ENCODE measurements around the gene NR6A1. TPM values are rescaled to one million over a fixed set of nuclear protein-coding genes. Genes with fewer than 3 reads are reported as not detected.

Gene NR6A1
- total and polyA plus RNA-seq, 2 of the 8 experiments (the other 6 are each of a cell fraction or from before 2014, with no cell fraction given), result 93.2 to 237 TPM

DNA sequence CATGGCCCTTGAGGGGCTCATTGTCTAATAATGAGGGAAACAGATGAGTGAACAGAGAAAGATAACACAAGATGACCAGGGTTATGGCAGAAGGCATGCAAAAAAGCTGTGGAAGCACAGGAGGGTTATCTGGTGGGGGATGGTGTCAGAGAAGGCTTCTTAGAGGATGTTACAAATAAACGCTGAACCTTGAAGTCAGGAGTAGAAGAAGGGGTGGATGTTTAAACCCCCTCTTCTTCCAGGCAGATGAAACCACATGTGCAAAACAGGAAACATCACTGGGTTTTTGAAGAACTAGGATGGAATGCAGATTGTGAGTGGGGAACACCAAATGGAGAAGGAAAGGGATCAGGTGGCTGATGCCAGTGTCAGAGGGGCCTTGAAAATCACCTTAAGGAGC is 222.1 kb downstream of the NR6A1 start:
- Histone ChIP-seq H3K4me3 (ENCODE audit: extremely low read depth in 1 of 4, insufficient read depth in 2 of 4, low read depth in 3 of 4, low read length in 4 of 4) (no peak overlapping the region), H3K4me1 (replicated peaks in 1 of 4; ENCODE audit: control insufficient read depth in 3 of 4, insufficient read depth in 4 of 4, low read length in 3 of 4) (peaks cover 3 to 8% (median 5%) of the 10 kb centered on the region in 4 experiments; a peak in 5 of 7 replicates), H2BK12ac (ENCODE audit: low read depth, low read length) (no peak overlapping the region), H3K4ac (replicated peaks; ENCODE audit: insufficient read length, low read depth, low read length) (no peak overlapping the region), H2BK15ac (ENCODE audit: low read length) (no peak overlapping the region), H3K9ac (replicated peaks in 1 of 4; ENCODE audit: extremely low read depth in 1 of 4, low read depth in 3 of 4, low read length in 3 of 4) (no peak overlapping the region), H2BK20ac (ENCODE audit: low read length) (no peak overlapping the region), H4K20me1 (replicated peaks in 1 of 2; ENCODE audit: control insufficient read depth in 1 of 2, insufficient read depth in 2 of 2, low read length in 2 of 2) (peaks cover 2% of the 10 kb centered on the region in 2 experiments), H3K18ac (ENCODE audit: extremely low read depth, low read length) (no peak overlapping the region), H2AFZ (ENCODE audit: low read length) (no peak overlapping the region), H3K14ac (ENCODE audit: insufficient read length) (no peak overlapping the region), H4K91ac (replicated peaks; ENCODE audit: insufficient read length, low read length) (no peak overlapping the region), H2BK5ac (ENCODE audit: low read depth, low read length) (no peak overlapping the region), H3K23ac (ENCODE audit: insufficient read length) (no peak overlapping the region), H2BK120ac (replicated peaks; ENCODE audit: low read depth, low read length) (no peak overlapping the region), H3K79me2 (ENCODE audit: control insufficient read depth in 1 of 2, insufficient read depth in 2 of 2, low read length in 2 of 2) (peaks cover 0 to 11% of the 10 kb centered on the region in 2 experiments; a peak in 1 of 4 replicates), H3K56ac (replicated peaks; ENCODE audit: insufficient read length, low read depth, low read length) (no peak overlapping the region), H3K9me3 (ENCODE audit: insufficient read depth in 2 of 2, low read depth in 1 of 2, low read length in 1 of 2) (no peaks in the 10 kb centered on the region), H3K27me3 (replicated peaks in 1 of 4; ENCODE audit: control insufficient read depth in 3 of 4, extremely low read depth in 1 of 4, insufficient read depth in 3 of 4, low read length in 3 of 4) (no peaks in the 10 kb centered on the region), H4K8ac (ENCODE audit: extremely low read depth, insufficient read depth, low read length) (no peak overlapping the region), H3K4me2 (ENCODE audit: insufficient read depth in 1 of 2, low read depth in 2 of 2, low read length in 2 of 2) (no peak overlapping the region), H3K23me2 (ENCODE audit: low read depth, low read length) (no peaks in the 10 kb centered on the region), H2AK5ac (ENCODE audit: low read depth, low read length) (no peak overlapping the region), H4K5ac (ENCODE audit: insufficient read length, low read depth, low read length) (no peak overlapping the region), H3K27ac (ENCODE audit: low read depth, low read length) (no peak overlapping the region), H3K79me1 (ENCODE audit: low read depth, low read length) (no peaks in the 10 kb centered on the region), H3K36me3 (ENCODE audit: control insufficient read depth in 2 of 4, insufficient read depth in 4 of 4, low read length in 3 of 4) (peaks cover 0 to 6% (median under 1%) of the 10 kb centered on the region in 4 experiments; a peak in 1 of 8 replicates)
- POLR2A ChIA-PET (ENCODE audit: partially characterized antibody), result no interaction called here
- CTCF ChIA-PET (ENCODE audit: partially characterized antibody), result interaction anchor here (1.0 to 10.3 kb wide), 5 partner anchors 13 to 162 kb away, joined by 3 to 128 read pairs (median 26); no protein-coding TSS in a partner anchor
- FAIRE-seq (no peak), DNase-seq (ENCODE audit: low read depth in 1 of 2, low spot score in 2 of 2) (no peak)
- WGBS, 2 experiments (ENCODE audit: extremely low coverage in 1 of 2, insufficient coverage in 1 of 2, insufficient read length in 1 of 2, insufficient replicate concordance in 2 of 2, low coverage in 1 of 2, low lambda C conversion rate in 2 of 2, missing lambda C conversion rate in 1 of 2), result 100% methylated on average over 1 of the region's 1 CpG; no CpG with 5 or more reads in 1 of the 2 experiments
- TF ChIP-seq POU5F1 (IDR thresholded peaks at IDR 0.05; ENCODE audit: low read depth, low read length) (no peak), JUND (IDR thresholded peaks at IDR 0.05; ENCODE audit: low read length) (no peak), HDAC2 (IDR thresholded peaks at IDR 0.05; ENCODE audit: borderline replicate concordance in 1 of 2, low read depth in 2 of 2, low read length in 2 of 2) (no peak), SAP30 (IDR thresholded peaks at IDR 0.05; ENCODE audit: insufficient read depth, insufficient replicate concordance, low read length) (no peak), PHF8 (conservative IDR thresholded peaks at IDR 0.05; ENCODE audit: low read depth, low read length) (no peak)
- TF ChIP-seq, protein P1, sequence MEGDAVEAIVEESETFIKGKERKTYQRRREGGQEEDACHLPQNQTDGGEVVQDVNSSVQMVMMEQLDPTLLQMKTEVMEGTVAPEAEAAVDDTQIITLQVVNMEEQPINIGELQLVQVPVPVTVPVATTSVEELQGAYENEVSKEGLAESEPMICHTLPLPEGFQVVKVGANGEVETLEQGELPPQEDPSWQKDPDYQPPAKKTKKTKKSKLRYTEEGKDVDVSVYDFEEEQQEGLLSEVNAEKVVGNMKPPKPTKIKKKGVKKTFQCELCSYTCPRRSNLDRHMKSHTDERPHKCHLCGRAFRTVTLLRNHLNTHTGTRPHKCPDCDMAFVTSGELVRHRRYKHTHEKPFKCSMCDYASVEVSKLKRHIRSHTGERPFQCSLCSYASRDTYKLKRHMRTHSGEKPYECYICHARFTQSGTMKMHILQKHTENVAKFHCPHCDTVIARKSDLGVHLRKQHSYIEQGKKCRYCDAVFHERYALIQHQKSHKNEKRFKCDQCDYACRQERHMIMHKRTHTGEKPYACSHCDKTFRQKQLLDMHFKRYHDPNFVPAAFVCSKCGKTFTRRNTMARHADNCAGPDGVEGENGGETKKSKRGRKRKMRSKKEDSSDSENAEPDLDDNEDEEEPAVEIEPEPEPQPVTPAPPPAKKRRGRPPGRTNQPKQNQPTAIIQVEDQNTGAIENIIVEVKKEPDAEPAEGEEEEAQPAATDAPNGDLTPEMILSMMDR (IDR thresholded peaks at IDR 0.05; ENCODE audit: control extremely low read depth in 1 of 3, insufficient read depth in 1 of 3, low read depth in 1 of 3, low read length in 3 of 3), result no peak

All from H1 (cell line).